ENCODE data around the gene HCRTR2.
"Not testable (repeated sequence)": the region's sequence is repeated elsewhere in the genome, so short reads cannot be mapped to it uniquely, and the experiment has no call there.

Gene HCRTR2

GRCh38 chr6:55220961-55221360 is 46.6 kb downstream of the HCRTR2 start:
- Histone ChIP-seq H3K4me1 (ENCODE audit: control insufficient read depth, insufficient read depth, low read length, unreplicated experiment) (no peaks in the 10 kb centered on the region), H3K27ac (ENCODE audit: low read depth, low read length) (no peak overlapping the region), H3K36me3 (ENCODE audit: insufficient read depth, low read length) (no peaks in the 10 kb centered on the region)

DNA sequence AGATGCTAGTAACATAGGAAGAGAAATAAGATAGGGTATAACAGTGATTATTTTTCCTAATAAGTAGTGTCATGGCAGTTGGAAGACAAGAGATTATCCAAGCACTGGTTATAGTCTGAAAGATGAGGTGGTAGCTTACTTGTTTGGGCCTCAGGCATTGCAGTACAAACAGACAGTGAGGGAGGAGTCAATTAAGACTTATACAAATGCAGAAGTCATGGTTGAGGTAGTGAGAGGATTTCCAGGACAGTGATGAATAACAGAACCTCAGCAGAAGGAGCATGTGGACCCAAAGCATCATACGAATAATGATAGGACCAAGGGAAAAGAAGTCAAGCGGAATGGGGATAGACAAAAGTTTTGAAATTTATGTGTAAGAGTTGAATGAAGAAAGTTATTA is 53.5 kb downstream of the HCRTR2 start:
- Histone ChIP-seq H3K27me3 (ENCODE audit: insufficient read depth, low read length) (peaks cover 11% of the 10 kb centered on the region), H3K4me1 (ENCODE audit: control insufficient read depth, insufficient read depth, low read length, unreplicated experiment) (no peaks in the 10 kb centered on the region), H2AFZ (ENCODE audit: low read length, unreplicated experiment) (no peak overlapping the region), H3K4me3 (ENCODE audit: low read depth, low read length) (no peak overlapping the region), H3K27ac (ENCODE audit: low read depth, low read length) (no peak overlapping the region), H3K36me3 (ENCODE audit: insufficient read depth, low read length) (no peaks in the 10 kb centered on the region), H3K79me2 (ENCODE audit: control insufficient read depth, insufficient read depth, low read length, unreplicated experiment) (no peaks in the 10 kb centered on the region)

More at GRCh38 chr6:55220961-55221360, 46.6 kb downstream of the HCRTR2 start:
- H3K4me3 ChIP-seq (ENCODE audit: low read depth, low read length), result no peak overlapping the region
- H2AFZ ChIP-seq (ENCODE audit: low read length, unreplicated experiment), result no peak overlapping the region
- H3K79me2 ChIP-seq (ENCODE audit: control insufficient read depth, insufficient read depth, low read length, unreplicated experiment), result no peaks in the 10 kb centered on the region
- peaks cover 12% of the 10 kb centered on the region; the same call in 1 of the 2 replicates for H3K27me3 ChIP-seq (ENCODE audit: insufficient read depth, low read length)

DNA sequence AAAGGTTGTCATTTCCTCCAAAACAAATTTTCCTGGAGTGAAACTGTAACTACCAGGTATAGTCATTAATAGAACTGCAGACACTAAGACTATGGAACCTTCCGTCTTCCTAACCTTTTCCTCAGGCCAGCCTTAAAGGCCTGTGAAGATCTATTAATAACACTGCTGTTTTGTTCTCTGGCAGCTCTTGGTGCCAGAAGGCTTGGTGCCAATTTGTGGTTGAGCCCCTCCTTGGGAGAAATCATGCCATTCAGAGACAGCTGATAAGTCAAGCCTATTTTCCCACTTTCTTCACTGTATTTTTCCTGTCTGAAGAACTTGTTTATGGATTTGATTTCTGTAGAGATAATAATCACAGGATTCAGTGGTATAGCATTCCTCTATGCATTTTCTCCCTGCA is 64.8 kb downstream of the HCRTR2 start:
- Histone ChIP-seq H3K4me1 (ENCODE audit: control insufficient read depth, insufficient read depth, low read length, unreplicated experiment) (no peaks in the 10 kb centered on the region), H3K27ac (ENCODE audit: low read depth, low read length) (no peak overlapping the region), H2AFZ (ENCODE audit: low read length, unreplicated experiment) (no peak overlapping the region), H3K36me3 (ENCODE audit: insufficient read depth, low read length) (no peaks in the 10 kb centered on the region), H3K4me3 (ENCODE audit: low read depth, low read length) (no peak overlapping the region), H3K79me2 (ENCODE audit: control insufficient read depth, insufficient read depth, low read length, unreplicated experiment) (no peaks in the 10 kb centered on the region), H3K27me3 (ENCODE audit: insufficient read depth, low read length) (peaks cover 15% of the 10 kb centered on the region)

GRCh38 chr6:55240975-55241605 is 66.8 kb downstream of the HCRTR2 start:
- peaks cover 11% of the 10 kb centered on the region; the same call in 1 of the 2 replicates for H3K27me3 ChIP-seq (ENCODE audit: insufficient read depth, low read length)
- H3K36me3 ChIP-seq (ENCODE audit: insufficient read depth, low read length); H3K79me2 ChIP-seq (ENCODE audit: control insufficient read depth, insufficient read depth, low read length, unreplicated experiment); H3K27ac ChIP-seq (ENCODE audit: low read depth, low read length); H3K4me1 ChIP-seq (ENCODE audit: control insufficient read depth, insufficient read depth, low read length, unreplicated experiment); H3K4me3 ChIP-seq (ENCODE audit: low read depth, low read length); H2AFZ ChIP-seq (ENCODE audit: low read length, unreplicated experiment): not testable (repeated sequence)

- H3K27ac ChIP-seq (ENCODE audit: low read depth, low read length), result no peak overlapping the region
- no peaks in the 10 kb centered on the region for H3K36me3 ChIP-seq (ENCODE audit: insufficient read depth, low read length)
- peaks cover 35% of the 10 kb centered on the region for H3K27me3 ChIP-seq (ENCODE audit: insufficient read depth, low read length)
- H3K4me3 ChIP-seq (ENCODE audit: low read depth, low read length), result no peak overlapping the region
- H2AFZ ChIP-seq (ENCODE audit: low read length, unreplicated experiment), result no peak overlapping the region
- no peaks in the 10 kb centered on the region for H3K4me1 ChIP-seq (ENCODE audit: control insufficient read depth, insufficient read depth, low read length, unreplicated experiment)
- no peaks in the 10 kb centered on the region for H3K79me2 ChIP-seq (ENCODE audit: control insufficient read depth, insufficient read depth, low read length, unreplicated experiment)
These were observed 76.1 kb downstream of the HCRTR2 start for GRCh38 chr6:55250400-55250799.

DNA sequence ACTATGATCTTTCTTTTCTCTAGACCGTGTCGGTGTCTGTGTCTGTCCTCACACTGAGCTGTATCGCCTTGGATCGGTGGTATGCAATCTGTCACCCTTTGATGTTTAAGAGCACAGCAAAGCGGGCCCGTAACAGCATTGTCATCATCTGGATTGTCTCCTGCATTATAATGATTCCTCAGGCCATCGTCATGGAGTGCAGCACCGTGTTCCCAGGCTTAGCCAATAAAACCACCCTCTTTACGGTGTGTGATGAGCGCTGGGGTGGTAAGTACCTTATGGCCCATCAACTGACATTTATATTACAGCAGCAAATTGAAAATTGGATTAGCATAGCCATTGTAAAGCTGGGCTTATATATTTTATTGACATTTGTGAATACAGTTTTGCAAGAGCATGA is 80.8 kb downstream of the HCRTR2 start:
- Histone ChIP-seq H2AFZ (ENCODE audit: low read length, unreplicated experiment) (no peak overlapping the region), H3K27me3 (ENCODE audit: insufficient read depth, low read length) (peaks cover 11% of the 10 kb centered on the region), H3K4me3 (ENCODE audit: low read depth, low read length) (no peak overlapping the region), H3K79me2 (ENCODE audit: control insufficient read depth, insufficient read depth, low read length, unreplicated experiment) (no peaks in the 10 kb centered on the region), H3K27ac (ENCODE audit: low read depth, low read length) (no peak overlapping the region), H3K36me3 (ENCODE audit: insufficient read depth, low read length) (no peaks in the 10 kb centered on the region), H3K4me1 (ENCODE audit: control insufficient read depth, insufficient read depth, low read length, unreplicated experiment) (no peaks in the 10 kb centered on the region)

GRCh38 chr6:55260181-55260580 is 85.9 kb downstream of the HCRTR2 start:
- Histone ChIP-seq H3K36me3 (ENCODE audit: insufficient read depth, low read length) (no peaks in the 10 kb centered on the region), H3K27ac (ENCODE audit: low read depth, low read length) (no peak overlapping the region), H3K27me3 (ENCODE audit: insufficient read depth, low read length) (peaks cover 3% of the 10 kb centered on the region; the same call in 1 of the 2 replicates), H3K4me3 (ENCODE audit: low read depth, low read length) (no peak overlapping the region), H2AFZ (ENCODE audit: low read length, unreplicated experiment) (no peak overlapping the region), H3K4me1 (ENCODE audit: control insufficient read depth, insufficient read depth, low read length, unreplicated experiment) (no peaks in the 10 kb centered on the region), H3K79me2 (ENCODE audit: control insufficient read depth, insufficient read depth, low read length, unreplicated experiment) (no peaks in the 10 kb centered on the region)

GRCh38 chr6:55265409-55266114 is 91.2 kb downstream of the HCRTR2 start:
- no peak overlapping the region for H2AFZ ChIP-seq (ENCODE audit: low read length, unreplicated experiment)
- no peaks in the 10 kb centered on the region for H3K79me2 ChIP-seq (ENCODE audit: control insufficient read depth, insufficient read depth, low read length, unreplicated experiment)

DNA sequence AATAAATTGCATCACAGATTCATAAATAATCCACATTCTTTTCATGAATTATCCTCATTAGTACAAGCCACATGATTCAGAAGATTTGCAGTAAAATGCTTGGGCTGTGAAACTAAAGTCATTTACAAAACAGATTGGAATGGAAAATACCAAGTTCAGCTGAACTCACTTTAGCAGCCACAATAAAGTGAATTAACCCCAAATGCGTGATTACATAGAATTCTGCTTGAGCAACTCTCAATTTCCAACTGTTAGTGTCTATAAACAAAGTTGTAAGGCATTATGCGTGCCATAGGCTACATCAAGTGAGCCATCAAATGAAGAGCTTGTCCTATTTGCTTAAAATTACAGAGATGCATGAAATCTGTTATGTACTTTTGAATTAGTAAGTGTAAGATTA is 92.6 kb downstream of the HCRTR2 start:
- Histone ChIP-seq H3K36me3 (ENCODE audit: insufficient read depth, low read length) (no peaks in the 10 kb centered on the region), H3K27ac (ENCODE audit: low read depth, low read length) (no peak overlapping the region), H3K79me2 (ENCODE audit: control insufficient read depth, insufficient read depth, low read length, unreplicated experiment) (no peaks in the 10 kb centered on the region), H3K4me3 (ENCODE audit: low read depth, low read length) (no peak overlapping the region), H3K27me3 (ENCODE audit: insufficient read depth, low read length) (peaks cover 18% of the 10 kb centered on the region; the same call in 1 of the 2 replicates), H2AFZ (ENCODE audit: low read length, unreplicated experiment) (no peak overlapping the region), H3K4me1 (ENCODE audit: control insufficient read depth, insufficient read depth, low read length, unreplicated experiment) (no peaks in the 10 kb centered on the region)

More at GRCh38 chr6:55265409-55266114, 91.2 kb downstream of the HCRTR2 start:
- Histone ChIP-seq H3K4me3 (ENCODE audit: low read depth, low read length) (no peak overlapping the region), H3K4me1 (ENCODE audit: control insufficient read depth, insufficient read depth, low read length, unreplicated experiment) (no peaks in the 10 kb centered on the region), H3K36me3 (ENCODE audit: insufficient read depth, low read length) (no peaks in the 10 kb centered on the region), H3K27me3 (ENCODE audit: insufficient read depth, low read length) (peaks cover 10% of the 10 kb centered on the region; the same call in 1 of the 2 replicates), H3K27ac (ENCODE audit: low read depth, low read length) (no peak overlapping the region)

DNA sequence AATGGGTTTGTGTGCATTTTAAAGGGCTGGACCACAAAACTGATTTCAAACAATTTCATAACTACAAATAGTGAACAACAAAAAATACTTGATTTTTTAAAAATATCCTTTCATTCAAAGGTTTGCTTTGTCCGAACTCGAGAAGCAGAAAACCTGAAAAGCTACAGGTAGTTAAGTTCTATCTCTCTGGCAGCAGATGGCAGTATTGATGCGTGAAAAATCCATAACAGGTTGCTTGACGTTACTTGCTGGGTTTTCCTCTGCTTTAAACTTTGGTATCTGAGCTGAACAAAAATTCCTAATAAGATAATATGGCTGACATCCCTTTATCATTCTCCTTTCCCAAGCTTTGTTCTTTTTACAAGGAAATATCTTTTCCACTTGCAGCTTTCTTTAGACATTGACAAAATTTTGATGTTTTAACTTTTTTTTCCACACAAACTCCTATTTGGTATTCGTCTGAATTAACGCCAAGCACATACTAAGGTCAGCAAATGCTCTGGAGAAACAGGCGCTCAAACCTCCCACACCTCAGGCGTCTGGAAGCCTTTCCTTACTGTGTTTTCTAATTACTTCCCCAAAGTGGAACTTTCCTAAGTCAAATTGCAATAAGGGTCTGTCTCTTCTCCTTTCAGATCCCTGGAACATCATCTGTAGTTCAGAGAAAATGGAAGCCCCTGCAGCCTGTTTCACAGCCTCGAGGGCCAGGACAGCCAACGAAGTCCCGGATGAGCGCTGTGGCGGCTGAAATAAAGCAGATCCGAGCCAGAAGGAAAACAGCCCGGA is 102.6 kb downstream of the HCRTR2 start:
- H3K4me3 ChIP-seq (ENCODE audit: low read depth, low read length), result peak overlapping the region; percentile 33
- H2AFZ ChIP-seq (ENCODE audit: low read length, unreplicated experiment), result no peak overlapping the region
- H3K27ac ChIP-seq (ENCODE audit: low read depth, low read length), result no peak overlapping the region
- no peaks in the 10 kb centered on the region for H3K36me3 ChIP-seq (ENCODE audit: insufficient read depth, low read length)
- no peaks in the 10 kb centered on the region for H3K79me2 ChIP-seq (ENCODE audit: control insufficient read depth, insufficient read depth, low read length, unreplicated experiment)
- H3K27me3 ChIP-seq (ENCODE audit: insufficient read depth, low read length), result peaks cover 9% of the 10 kb centered on the region; the same call in 1 of the 2 replicates
- no peaks in the 10 kb centered on the region for H3K4me1 ChIP-seq (ENCODE audit: control insufficient read depth, insufficient read depth, low read length, unreplicated experiment)

All from ACC112 (cell line).